Activated naive CD8-positive, alpha-beta T cell treated with anti-CD3 and anti-CD28 coated beads, Interleukin-2, amount 50 U/mL, for 24 hours (primary cell): ENCODE data around the gene DAAM1.
A peak's percentile ranks its signal among the peaks of the same experiment; 100 is the strongest.

ENCODE experiments used
- ATAC-seq: fragments of 150-1000 bp; cut with Tn5 transposase; one replicate; pipeline ENCODE4 v1.10.0; 2021
- DNase-seq: peaks from one replicate; pipeline ENCODE4 v3.0.0; 2021
- H3K27ac Mint-ChIP-seq: one replicate; pipeline ENCODE4 v1.8.0; 2021; ENCODE audit warnings: mild to moderate bottlenecking, mixed read lengths
- H3K27me3 Mint-ChIP-seq: one replicate; pipeline ENCODE4 v1.8.0; 2021; ENCODE audit warnings: mixed read lengths
- H3K36me3 Mint-ChIP-seq: one replicate; pipeline ENCODE4 v1.8.0; 2021; ENCODE audit warnings: low read depth, mixed read lengths
- H3K4me1 Mint-ChIP-seq: one replicate; pipeline ENCODE4 v1.8.0; 2021; ENCODE audit warnings: mixed read lengths
- H3K4me3 Mint-ChIP-seq: one replicate; pipeline ENCODE4 v1.8.0; 2021; ENCODE audit warnings: mild to moderate bottlenecking, moderate library complexity, mixed read lengths
- H3K9me3 Mint-ChIP-seq: one replicate; pipeline ENCODE4 v1.8.0; 2021; ENCODE audit warnings: mixed read lengths

The DAAM1 gene

DNA sequence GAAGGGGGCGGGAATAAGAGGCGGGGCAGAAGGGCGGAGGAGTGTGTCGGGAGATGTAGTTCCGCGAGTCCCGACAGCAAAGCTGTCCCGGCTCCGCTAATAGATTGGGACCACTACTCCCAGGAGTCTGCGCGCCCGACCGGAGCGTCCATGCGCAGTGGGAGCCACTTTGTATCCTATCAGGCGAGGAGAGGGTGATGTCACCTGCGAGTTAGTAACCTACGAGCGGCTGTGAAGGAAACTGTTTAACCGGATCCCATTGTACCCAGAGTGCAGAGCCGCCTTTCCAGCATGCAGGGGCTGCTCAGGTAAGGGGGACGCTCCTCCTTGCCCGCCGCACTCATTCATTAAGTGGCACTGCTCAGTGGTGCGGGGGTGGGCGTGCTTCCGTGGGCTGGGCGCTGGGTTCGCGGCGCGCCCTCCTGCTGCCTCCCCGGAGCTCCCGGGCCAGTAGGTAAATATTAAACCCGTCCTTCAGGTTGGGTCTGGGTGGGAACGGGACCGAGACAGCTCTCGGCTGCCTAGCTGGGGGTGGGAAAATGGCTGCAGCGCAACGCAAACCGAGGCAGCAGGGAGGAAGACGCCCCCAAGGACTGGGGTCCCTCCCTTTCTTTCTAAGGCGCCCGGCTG, at the start of gene DAAM1:
TSS of gene DAAM1 (plus strand) at position 207 of the 630 bp plus-strand sequence. CDS start 74,811 bp downstream, outside the sequence.
- H3K4me3 Mint-ChIP-seq = peak within 1 kb of the TSS; percentile 87

DNA sequence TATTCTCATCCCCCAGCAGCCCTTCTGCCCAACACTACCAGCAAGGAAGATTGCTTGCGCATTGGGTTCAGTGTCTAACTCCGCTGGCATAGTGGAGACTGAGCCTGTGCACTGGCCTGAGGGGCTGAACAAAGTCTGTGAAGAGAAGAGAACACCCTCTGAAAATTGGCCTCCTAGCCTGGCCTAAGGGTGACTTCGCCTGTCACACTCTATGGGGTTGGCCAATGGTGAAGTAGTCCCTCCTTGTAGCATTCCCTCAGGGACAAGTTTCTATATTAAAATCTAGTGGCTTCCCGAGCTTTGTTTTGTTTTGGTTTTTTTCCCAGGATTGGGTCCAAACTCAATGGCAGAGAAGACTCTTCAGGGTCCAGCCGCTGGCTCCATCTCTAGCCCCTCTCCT, 49.1 kb upstream of the DAAM1 start:
- H3K27me3 Mint-ChIP-seq = no peaks in the 10 kb centered on the region
- no peaks in the 10 kb centered on the region for H3K9me3 Mint-ChIP-seq
- H3K36me3 Mint-ChIP-seq = no peaks in the 10 kb centered on the region
- no peak for DNase-seq
- no peak overlapping the region for H3K27ac Mint-ChIP-seq
- no peaks in the 10 kb centered on the region for H3K4me1 Mint-ChIP-seq
- no peak overlapping the region for H3K4me3 Mint-ChIP-seq
- ATAC-seq = no peak

More for the DNA sequence above, at the start of gene DAAM1:
- Mint-ChIP-seq H3K36me3 (no peaks in the 10 kb centered on the region), H3K27ac (peak within 1 kb of the TSS; percentile 48), H3K27me3 (peaks cover 13% of the 10 kb centered on the region), H3K4me1 (peaks cover 16% of the 10 kb centered on the region), H3K9me3 (no peaks in the 10 kb centered on the region)
- ATAC-seq = peak; percentile 97
- DNase-seq = peak; percentile 89

GRCh38 chr14:59140106-59140843, 48.2 kb upstream of the DAAM1 start:
- DNase-seq (no peak), ATAC-seq (no peak)
- no peaks in the 10 kb centered on the region for H3K27me3 Mint-ChIP-seq
- no peak overlapping the region for H3K27ac Mint-ChIP-seq
- H3K9me3 Mint-ChIP-seq = no peaks in the 10 kb centered on the region
- no peaks in the 10 kb centered on the region for H3K4me1 Mint-ChIP-seq
- no peaks in the 10 kb centered on the region for H3K36me3 Mint-ChIP-seq
- H3K4me3 Mint-ChIP-seq = no peak overlapping the region

GRCh38 chr14:59146484-59146883, 42.0 kb upstream of the DAAM1 start:
- no peaks in the 10 kb centered on the region for H3K9me3 Mint-ChIP-seq
- no peaks in the 10 kb centered on the region for H3K27me3 Mint-ChIP-seq
- no peak for DNase-seq
- no peak overlapping the region for H3K27ac Mint-ChIP-seq
- H3K36me3 Mint-ChIP-seq = no peaks in the 10 kb centered on the region
- H3K4me3 Mint-ChIP-seq = no peak overlapping the region
- ATAC-seq = no peak
- peaks cover 2% of the 10 kb centered on the region for H3K4me1 Mint-ChIP-seq

- no peaks in the 10 kb centered on the region for H3K9me3 Mint-ChIP-seq
- H3K27ac Mint-ChIP-seq = no peak overlapping the region
- H3K4me1 Mint-ChIP-seq = peaks cover 2% of the 10 kb centered on the region
- H3K4me3 Mint-ChIP-seq = no peak overlapping the region
- no peak for ATAC-seq
- no peaks in the 10 kb centered on the region for H3K36me3 Mint-ChIP-seq
- H3K27me3 Mint-ChIP-seq = no peaks in the 10 kb centered on the region
- no peak for DNase-seq
Measured at GRCh38 chr14:59147007-59147406, 41.5 kb upstream of the DAAM1 start.

- Mint-ChIP-seq H3K4me1 (peaks cover 2% of the 10 kb centered on the region), H3K27me3 (no peaks in the 10 kb centered on the region), H3K36me3 (no peaks in the 10 kb centered on the region), H3K9me3 (no peaks in the 10 kb centered on the region), H3K27ac (no peak overlapping the region), H3K4me3 (no peak overlapping the region)
- DNase-seq (no peak), ATAC-seq (no peak)
Measured at GRCh38 chr14:59148334-59148900, 40.0 kb upstream of the DAAM1 start.

- Mint-ChIP-seq H3K36me3 (no peaks in the 10 kb centered on the region), H3K4me1 (peaks cover 8% of the 10 kb centered on the region), H3K27ac (no peak overlapping the region), H3K9me3 (no peaks in the 10 kb centered on the region), H3K4me3 (no peak overlapping the region), H3K27me3 (no peaks in the 10 kb centered on the region)
- DNase-seq (no peak), ATAC-seq (no peak)
Measured at GRCh38 chr14:59150990-59151389, 37.5 kb upstream of the DAAM1 start.

GRCh38 chr14:59154373-59154772, 34.1 kb upstream of the DAAM1 start:
- H3K9me3 Mint-ChIP-seq = peaks cover 3% of the 10 kb centered on the region
- H3K4me1 Mint-ChIP-seq = peaks cover 5% of the 10 kb centered on the region
- DNase-seq (no peak), ATAC-seq (no peak)
- no peak overlapping the region for H3K27ac Mint-ChIP-seq
- no peak overlapping the region for H3K4me3 Mint-ChIP-seq
- no peaks in the 10 kb centered on the region for H3K27me3 Mint-ChIP-seq
- H3K36me3 Mint-ChIP-seq = no peaks in the 10 kb centered on the region

DNA sequence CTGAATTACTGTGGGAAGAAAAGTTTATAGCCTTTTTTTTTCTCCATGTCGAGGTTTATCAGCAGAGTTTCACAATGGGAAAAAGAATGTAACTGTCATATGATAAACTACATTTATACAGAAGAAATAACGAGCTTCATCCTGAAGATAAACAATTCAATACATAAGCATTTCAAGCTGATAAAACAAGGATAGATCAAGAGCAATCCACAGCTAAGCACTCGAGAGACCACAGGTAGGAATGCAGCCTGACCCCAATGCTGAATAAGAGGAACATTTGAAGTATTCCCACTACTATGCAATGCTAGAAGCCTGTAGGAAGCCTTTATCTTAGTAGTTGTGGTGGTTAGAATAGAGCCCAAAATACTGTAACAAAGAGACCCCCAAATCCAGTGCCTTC, 32.6 kb upstream of the DAAM1 start:
- no peak overlapping the region for H3K4me3 Mint-ChIP-seq
- H3K27ac Mint-ChIP-seq = no peak overlapping the region
- peaks cover 5% of the 10 kb centered on the region for H3K4me1 Mint-ChIP-seq

DNA sequence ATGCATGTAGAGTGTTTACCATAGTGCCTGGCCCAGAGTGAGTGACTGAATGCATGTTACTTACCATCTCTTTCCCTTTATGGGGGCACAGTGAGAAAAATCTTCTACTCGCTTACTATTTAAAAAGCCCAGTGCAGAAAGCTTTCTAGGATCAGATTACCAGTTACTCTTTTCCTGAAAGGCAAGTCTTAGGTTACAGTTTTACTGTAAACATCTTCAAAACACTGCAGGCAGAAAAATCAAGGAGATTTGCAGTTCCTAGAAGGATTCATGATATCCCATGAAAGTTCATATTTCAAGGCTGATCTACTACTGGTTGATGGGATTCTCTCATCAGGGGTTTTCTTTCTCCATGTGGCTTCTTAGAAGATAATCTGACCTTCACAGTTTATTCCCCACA, 29.3 kb upstream of the DAAM1 start:
- Mint-ChIP-seq H3K4me3 (no peak overlapping the region), H3K36me3 (no peaks in the 10 kb centered on the region), H3K27me3 (peaks cover 5% of the 10 kb centered on the region), H3K27ac (no peak overlapping the region), H3K4me1 (peaks cover 14% of the 10 kb centered on the region), H3K9me3 (peaks cover 3% of the 10 kb centered on the region)
- ATAC-seq (no peak), DNase-seq (no peak)

More for the DNA sequence above, 32.6 kb upstream of the DAAM1 start:
- Mint-ChIP-seq H3K36me3 (no peaks in the 10 kb centered on the region), H3K9me3 (peaks cover 3% of the 10 kb centered on the region), H3K27me3 (no peaks in the 10 kb centered on the region)
- DNase-seq (no peak), ATAC-seq (no peak)

- DNase-seq = no peak
- ATAC-seq = no peak
- Mint-ChIP-seq H3K27ac (no peak overlapping the region), H3K27me3 (peaks cover 6% of the 10 kb centered on the region), H3K4me3 (no peak overlapping the region), H3K9me3 (peaks cover 3% of the 10 kb centered on the region), H3K36me3 (no peaks in the 10 kb centered on the region), H3K4me1 (peaks cover 9% of the 10 kb centered on the region)
Measured at GRCh38 chr14:59160506-59160905, 28.0 kb upstream of the DAAM1 start.

DNA sequence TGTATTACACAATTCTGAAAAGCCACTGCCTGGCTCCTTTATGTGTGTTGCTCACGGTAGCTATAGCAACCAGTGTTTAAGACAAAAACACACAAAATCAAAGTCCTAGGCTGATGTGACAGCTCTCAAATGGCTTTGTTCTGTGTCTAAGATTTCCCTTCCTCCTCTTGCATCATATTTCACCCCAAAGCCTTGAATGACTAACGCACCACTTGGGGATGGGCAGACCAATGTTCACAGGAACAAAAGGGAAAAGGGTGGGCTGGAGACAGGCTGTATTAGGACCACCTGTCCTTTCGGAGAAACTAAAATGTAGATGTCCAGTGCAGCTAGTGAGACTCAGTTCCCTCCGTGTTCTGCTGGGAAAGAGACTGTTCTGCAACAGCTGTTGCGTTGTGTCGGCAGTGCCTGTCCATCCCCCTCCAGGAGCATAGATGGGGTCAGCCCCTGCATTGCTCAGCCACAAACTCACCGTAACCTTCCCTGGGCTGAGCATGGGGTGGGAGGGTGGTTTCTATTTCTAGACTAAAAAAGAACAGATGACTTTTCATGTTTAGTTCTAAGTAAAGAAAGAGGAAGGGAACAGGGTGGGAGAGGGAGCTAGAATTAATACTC, 26.8 kb upstream of the DAAM1 start:
- peak; percentile 7 for DNase-seq
- peak; percentile 80 for ATAC-seq
- H3K27me3 Mint-ChIP-seq = peaks cover 6% of the 10 kb centered on the region
- H3K4me1 Mint-ChIP-seq = peaks cover 9% of the 10 kb centered on the region
- H3K9me3 Mint-ChIP-seq = peaks cover 3% of the 10 kb centered on the region
- H3K36me3 Mint-ChIP-seq = no peaks in the 10 kb centered on the region
- H3K27ac Mint-ChIP-seq = peak overlapping the region; percentile 49
- H3K4me3 Mint-ChIP-seq = peak overlapping the region; percentile 26

GRCh38 chr14:59166258-59166657, 22.2 kb upstream of the DAAM1 start:
- no peak for ATAC-seq
- Mint-ChIP-seq H3K27me3 (peaks cover 6% of the 10 kb centered on the region), H3K27ac (no peak overlapping the region), H3K4me1 (peaks cover 7% of the 10 kb centered on the region), H3K9me3 (no peaks in the 10 kb centered on the region), H3K4me3 (no peak overlapping the region), H3K36me3 (no peaks in the 10 kb centered on the region)
- DNase-seq = no peak

GRCh38 chr14:59175404-59175803, 13.1 kb upstream of the DAAM1 start:
- no peaks in the 10 kb centered on the region for H3K4me1 Mint-ChIP-seq
- peaks cover 6% of the 10 kb centered on the region for H3K27me3 Mint-ChIP-seq
- no peaks in the 10 kb centered on the region for H3K36me3 Mint-ChIP-seq
- DNase-seq (no peak), ATAC-seq (peak; percentile 61)
- no peak overlapping the region for H3K27ac Mint-ChIP-seq
- H3K9me3 Mint-ChIP-seq = no peaks in the 10 kb centered on the region
- H3K4me3 Mint-ChIP-seq = no peak overlapping the region

DNA sequence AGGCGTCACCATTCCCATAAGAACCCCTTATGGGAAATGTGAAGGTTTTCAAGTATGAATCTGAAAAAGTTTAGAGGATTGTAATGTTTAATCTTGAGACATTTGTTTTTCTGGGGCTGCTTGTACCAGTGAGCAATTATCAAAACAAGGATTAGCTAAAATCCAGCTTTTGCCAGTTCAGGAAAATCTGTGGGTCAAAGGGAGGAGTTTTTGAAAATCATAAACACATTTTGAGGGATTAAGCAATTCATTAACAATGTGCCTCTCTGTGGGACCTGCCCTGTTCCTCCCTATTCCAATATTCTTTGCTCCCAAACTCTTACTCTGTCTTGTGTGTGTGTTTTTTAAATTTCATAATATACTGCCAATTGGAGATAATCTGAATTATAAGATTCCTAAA, 11.7 kb upstream of the DAAM1 start:
- Mint-ChIP-seq H3K4me3 (no peak overlapping the region), H3K9me3 (no peaks in the 10 kb centered on the region), H3K27me3 (peaks cover 7% of the 10 kb centered on the region)

More for the DNA sequence above, 11.7 kb upstream of the DAAM1 start:
- no peaks in the 10 kb centered on the region for H3K4me1 Mint-ChIP-seq
- no peaks in the 10 kb centered on the region for H3K36me3 Mint-ChIP-seq
- ATAC-seq = no peak
- no peak for DNase-seq
- no peak overlapping the region for H3K27ac Mint-ChIP-seq
